GM18526 (cell line): Measurements from ENCODE around the gene EXOG.

Experiments
- POLR2A ChIP-seq: IDR thresholded peaks from 3 replicates; pipeline ENCODE4 v1.6.1; 2011; ENCODE audit not compliant: insufficient read length; ENCODE audit errors: extremely low read depth

EXOG gene

DNA sequence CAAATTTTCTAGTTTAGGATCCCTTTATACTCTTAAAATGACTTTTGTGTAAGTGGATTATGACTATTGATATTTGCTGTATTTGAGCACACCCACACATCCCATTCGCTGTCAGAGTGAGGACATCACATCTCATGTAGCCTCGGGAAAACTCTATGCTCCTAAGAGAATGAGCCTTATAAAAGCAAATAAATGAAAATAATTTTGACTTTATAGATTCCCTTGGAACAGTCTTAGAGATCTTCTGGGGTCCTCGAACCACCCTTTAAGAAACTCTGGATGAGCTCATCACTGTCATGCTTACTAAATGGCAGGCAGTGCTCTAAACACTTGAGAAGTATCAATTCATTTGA lies 16.1 kb upstream of the EXOG start:
- no peak for TF ChIP-seq POLR2A

DNA sequence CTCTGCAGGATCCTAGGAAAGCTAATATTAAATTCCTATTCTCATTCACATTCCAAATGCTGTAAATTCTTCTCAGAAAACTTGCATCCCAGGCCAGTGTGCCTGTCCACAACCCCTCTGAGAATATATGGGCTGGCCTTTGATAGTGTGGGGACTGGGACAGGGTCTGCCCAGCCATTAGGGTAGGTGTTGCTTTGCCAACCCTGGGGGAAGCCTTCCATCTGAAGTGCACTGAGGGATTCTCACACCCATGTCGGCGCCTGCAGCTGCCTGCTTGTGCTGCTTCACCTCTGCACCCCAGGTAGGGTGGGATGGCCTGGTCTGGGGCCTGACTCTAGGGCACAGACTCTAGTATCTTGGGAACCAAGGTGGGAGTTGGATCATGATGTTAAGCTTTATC lies 15.2 kb upstream of the EXOG start:
- no peak for TF ChIP-seq POLR2A

DNA sequence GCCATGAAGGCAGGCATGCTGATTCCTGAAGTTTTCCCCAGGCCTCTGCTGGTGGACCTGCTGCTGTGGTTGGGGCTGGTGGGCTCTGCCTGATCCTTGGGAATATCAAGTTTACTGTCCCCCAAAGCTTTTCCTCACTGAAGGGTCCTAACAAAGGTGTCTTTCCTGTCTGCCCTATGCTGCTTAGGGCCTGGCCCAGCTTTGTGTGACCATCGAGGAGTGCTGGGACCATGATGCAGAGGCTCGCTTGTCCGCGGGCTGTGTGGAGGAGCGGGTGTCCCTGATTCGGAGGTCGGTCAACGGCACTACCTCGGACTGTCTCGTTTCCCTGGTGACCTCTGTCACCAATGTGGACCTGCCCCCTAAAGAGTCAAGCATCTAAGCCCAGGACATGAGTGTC lies 13.2 kb upstream of the EXOG start:
- no peak for TF ChIP-seq POLR2A

DNA sequence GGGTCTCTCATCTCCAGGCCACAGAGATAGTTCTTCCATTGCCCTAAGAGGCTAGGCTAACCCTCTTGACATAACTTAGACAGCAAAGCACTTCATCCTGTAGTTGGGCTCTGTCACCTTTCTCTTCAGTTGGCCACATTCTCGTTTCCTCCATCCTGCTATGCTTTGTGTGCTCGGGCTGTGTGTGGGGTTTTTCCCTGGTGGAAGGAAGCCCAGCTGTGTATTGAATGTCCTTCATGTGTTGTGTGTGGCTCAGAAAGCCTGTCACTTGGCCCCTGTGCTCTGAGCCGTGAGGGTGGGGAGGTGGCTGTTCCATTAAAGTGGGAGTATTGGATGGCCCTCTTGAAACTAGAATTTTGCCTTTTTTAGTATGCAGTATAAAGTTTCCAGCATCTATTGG lies 8.8 kb upstream of the EXOG start:
- TF ChIP-seq POLR2A, result no peak

DNA sequence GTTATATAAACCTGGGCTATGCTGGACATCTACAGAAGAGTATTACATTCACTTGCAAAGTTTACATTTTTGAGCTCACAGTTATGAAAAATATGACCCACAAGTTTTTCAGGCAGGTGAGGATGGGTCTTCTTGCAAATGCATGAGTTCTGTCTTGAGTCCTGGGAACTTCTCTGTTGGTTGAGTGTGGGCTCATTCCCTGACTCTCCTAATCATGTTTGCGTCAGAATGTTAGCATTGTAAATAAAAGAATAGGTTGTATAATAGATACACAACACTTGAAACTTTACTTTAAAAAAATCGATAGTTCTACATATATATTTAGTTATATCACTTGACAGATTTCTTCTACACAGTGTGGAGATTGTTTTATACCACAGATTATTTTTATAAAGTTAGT lies 7.2 kb upstream of the EXOG start:
- TF ChIP-seq POLR2A, result no peak

DNA sequence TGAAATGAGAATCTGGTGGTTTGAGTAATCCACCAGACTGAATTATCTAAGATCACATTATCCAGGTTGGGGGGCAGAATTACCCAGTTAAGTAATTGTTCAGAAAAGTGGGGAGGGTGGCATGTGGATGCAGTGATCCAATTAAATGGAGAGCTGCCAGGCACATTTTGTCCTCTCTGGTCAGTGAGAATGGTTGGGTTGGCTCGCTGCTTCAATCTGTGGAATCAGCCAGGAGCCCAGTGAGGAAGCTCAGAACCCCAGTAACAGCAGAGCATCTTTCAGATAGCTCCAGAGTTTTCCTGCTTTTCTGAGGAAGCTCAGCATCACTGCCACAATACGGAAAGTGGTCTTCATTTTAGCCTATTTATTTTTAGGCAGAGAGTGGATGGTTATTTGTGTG lies 6.4 kb upstream of the EXOG start:
- no peak for TF ChIP-seq POLR2A

DNA sequence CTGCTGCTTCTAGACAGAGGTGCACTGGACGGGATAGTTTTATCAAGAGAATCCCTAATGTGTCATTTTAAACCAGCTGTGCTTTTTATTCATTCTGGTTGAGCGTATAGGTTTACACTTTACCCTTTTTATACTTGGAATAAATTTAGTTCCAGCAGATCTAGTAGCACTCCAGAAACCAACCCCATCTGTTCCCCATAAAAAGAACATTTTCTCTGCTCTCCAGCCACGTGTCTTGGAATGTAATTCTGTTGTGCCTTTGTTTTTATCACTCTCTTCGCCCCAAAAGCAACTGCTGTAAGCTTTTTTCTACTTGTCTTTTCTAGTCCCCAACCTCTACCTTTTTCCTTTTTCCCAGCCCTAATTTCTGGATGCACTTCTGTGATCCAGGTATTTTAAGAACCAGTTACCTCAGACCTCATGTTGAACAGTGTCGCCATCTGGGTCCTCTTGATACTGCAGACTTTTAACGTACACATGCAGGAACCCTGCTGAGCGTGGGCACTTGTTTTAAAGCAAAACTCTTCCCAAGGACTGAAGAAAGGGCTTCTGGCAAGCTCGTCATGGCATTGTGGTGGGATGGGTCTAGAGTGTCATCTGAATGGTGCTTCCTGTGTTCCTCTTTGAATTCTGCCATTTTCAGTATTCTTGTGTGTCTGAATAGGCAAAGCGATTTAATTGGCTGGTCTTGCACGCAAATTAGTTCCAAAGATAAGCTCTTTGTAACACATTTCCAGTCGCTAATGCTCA lies 5.7 kb upstream of the EXOG start:
- no peak for TF ChIP-seq POLR2A

DNA sequence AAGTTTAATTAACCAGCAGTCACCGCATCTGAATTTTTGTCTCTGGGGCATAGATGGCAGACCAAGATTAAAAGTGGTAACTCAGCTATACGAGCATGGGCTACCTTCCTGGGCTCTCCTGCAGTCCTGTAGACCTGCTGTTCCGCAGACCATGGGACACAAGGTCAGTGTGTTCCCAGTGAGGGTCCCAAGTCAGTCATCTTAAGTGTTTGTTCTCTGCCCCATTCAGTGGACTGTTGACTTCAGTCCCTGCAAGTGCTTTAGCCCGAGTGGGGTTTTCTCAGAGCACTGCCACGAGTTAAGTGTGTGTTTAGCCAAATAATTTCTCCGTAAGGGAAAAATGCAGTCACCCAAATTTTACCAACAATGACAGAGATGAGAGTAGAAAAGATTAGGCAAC lies 4.9 kb upstream of the EXOG start:
- TF ChIP-seq POLR2A, result no peak

DNA sequence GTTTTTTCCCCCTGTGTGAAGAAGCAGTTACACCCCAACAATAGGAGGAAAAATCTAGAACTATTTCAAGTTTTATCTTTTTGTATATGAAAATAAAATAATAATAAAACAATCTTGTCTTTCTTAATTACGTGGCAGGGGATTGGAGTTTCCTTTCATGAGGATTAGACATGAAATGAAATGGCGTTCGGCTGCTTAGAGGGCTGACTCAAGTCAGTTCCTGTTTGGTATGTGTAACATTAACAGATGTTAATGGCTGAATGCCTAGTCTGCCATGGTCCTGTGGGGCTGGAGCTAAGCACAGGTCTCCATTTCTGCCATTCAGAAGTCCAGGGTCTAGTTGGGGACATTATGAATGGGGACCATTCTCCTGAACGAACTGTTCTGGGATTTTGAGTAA lies 3.1 kb upstream of the EXOG start:
- no peak for TF ChIP-seq POLR2A

DNA sequence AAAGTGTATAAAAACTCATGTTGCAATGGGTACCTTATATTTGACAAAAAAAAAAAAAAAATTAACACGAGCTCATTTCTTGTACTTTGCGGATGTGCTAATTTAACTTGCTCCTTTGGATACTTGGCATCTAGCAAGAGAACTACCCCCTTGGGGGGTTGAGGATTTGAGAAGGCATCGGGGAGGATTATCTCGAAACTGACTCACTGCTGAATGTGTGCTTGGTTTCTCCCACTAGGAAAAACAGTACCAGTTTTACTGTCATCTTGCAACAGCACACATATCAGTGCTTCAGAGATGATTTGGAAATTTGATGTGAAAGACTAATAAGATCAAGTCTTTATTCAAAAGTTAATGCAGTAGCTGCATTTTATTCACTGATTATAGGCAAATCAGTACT lies 891 bp downstream of the EXOG start:
- TF ChIP-seq POLR2A, result no peak

DNA sequence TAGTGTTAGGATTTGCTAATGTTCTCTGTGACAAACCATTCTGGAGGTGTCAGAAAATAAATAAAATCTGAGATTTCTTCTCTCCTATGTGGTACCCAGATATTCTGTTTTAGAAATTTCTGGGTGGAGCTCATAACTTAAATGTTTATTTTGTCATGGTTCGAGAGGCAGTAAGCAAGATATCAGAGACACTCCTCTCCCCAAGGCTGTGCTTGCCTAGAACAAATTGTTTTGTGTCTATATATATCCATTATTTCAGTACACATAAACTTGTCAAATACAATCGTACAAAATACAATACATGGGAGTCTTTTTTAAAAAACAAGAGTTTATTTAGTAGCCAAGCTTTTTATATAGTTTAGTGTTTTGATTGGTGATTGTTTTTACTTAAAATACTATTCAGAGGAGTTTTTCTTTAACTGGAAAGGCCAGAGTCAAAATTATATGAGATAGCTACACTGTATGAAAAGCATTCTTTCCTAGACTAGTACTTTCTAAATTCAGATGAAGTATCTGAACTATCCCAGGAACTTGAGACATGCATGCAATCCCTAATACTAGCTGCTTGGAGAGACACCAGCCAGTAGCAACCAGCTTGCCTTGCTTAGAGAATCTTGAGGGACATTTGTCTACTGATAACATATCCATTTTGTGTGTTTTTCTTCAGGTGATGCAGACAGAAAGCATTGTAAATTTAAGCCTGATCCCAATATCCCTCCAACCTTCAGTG lies 4.7 kb downstream of the EXOG start:
- no peak for TF ChIP-seq POLR2A

DNA sequence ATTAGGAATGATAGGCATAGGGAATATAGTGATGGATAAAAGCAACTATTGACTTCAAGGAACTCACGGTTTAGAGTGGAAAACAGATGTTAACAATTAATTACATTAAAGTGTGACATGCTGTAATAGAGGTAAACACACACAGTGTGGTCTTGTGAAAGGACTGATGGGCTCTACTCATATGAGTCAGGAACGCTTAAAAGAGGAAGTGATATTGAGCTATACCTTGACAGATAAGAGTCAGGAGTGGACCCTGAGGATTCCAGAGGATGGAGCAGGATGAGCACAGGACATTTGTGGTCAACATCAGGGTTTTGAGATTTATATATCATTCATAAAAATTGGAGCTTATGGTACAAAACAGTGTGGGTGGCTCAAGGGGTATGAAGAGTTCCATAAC lies 11.0 kb downstream of the EXOG start:
- no peak for TF ChIP-seq POLR2A

DNA sequence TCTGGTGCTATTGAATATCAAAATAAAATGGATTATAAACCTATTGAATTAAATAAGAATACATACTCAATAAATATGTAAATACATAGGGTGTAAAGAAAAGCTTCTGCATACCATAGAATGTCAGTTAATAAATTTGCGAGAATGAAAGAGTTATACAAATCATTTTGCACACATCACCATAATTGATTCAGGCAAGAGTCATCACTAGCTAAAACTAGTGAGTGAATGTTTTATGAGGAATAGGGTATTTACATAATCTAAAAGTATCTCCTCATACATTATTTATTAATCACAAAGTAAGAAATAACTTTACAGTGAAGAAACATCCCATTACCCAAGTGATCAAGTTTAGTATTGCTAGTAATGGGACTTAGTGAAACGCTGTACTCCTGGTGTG lies 13.6 kb downstream of the EXOG start:
- no peak for TF ChIP-seq POLR2A

DNA sequence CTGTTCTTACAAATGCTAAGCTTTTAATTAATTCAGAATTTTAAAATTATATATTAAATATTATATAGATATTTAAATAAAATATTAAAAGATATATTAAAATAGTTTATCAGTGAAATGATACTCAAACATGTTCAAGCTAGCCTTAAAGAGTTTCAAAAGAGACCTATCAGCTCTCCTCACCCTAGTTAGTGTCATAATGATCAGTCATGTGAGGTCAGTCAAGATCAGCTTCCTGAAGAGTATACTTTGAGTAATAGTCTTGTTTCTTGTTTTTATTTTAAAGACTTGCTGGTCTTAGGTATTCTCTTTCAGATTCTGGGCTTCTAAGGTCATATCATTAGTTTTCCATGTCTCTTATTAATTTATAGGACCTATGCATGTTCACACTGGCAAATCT lies 14.5 kb downstream of the EXOG start:
- TF ChIP-seq POLR2A, result no peak

DNA sequence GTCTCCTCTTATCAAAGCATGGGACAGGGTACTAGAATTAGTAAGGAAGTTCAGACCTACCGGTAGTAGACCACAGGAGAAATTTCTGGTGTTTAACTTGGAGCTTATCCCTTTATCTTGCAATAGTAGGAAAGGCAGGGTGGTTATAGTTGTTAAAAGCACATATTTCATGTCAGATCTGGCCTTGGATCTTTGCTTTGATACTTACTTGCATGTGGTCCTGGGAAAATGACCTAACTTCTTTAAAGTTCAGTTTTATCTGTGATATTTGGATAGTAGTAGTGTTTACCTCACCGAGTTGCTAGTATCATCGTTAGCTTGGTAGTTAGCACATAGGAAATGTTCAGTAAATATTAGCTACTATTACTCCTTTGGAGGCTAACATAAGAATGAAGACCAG lies 15.4 kb downstream of the EXOG start:
- no peak for TF ChIP-seq POLR2A

DNA sequence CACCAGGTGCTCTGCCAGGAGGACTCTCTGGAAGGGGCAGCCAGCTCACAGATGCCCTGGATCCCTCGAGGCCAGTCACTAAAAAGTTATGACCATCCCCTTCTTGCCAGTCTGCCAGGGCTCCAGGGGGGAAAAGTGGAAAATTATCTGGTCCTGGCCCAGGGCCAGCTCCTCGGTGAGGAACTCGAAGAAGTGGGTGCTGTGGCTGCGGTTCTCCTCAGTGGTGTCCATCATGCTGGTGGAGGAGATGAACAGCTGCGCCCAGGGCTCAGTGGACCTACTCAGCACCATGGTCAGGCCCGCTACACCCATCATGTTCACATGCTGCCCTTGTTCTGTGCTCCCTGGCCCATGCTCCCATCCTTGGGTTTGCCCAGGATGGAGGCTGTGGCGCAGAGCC lies 19.2 kb downstream of the EXOG start:
- no peak for TF ChIP-seq POLR2A

DNA sequence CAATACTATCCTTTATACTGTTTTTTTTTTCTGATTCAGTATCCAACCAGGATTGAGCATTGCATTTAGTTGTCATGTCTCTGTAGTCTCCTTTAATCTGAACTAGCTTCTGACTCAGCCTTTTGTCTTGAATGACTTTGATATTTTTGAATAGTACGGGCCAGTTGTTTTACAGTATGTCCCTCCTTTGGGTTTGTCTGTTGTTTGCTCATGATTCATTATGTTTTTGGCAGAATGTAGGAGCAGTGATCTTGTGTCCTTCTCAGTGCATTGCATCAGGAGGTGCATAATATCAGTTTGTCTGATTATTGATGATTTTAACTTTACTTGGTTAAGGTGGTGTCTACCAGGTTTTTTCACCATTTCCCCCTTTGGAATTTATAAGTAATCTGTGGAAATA lies 20.5 kb downstream of the EXOG start:
- no peak for TF ChIP-seq POLR2A
